HG03442 (cell line): ENCODE results near the gene ERCC6.

ENCODE experiments used
- ATAC-seq: cut with Tn5 transposase; IDR thresholded peaks from one replicate; pipeline ENCODE4 v1.9.1; 2021; ENCODE audit warnings: mild to moderate bottlenecking, moderate library complexity; ENCODE audit not compliant: unreplicated experiment

ERCC6 gene

GRCh38 chr10:49512121-49512809, 26.7 kb downstream of the ERCC6 start:
- no peak for ATAC-seq

- ATAC-seq: no peak
These were observed 29.1 kb downstream of the ERCC6 start for GRCh38 chr10:49509771-49510303.

GRCh38 chr10:49508654-49509053, 30.3 kb downstream of the ERCC6 start:
- no peak for ATAC-seq

- no peak for ATAC-seq
These were observed 30.7 kb downstream of the ERCC6 start for GRCh38 chr10:49508249-49508648.

- ATAC-seq: no peak
These were observed 33.3 kb downstream of the ERCC6 start for GRCh38 chr10:49505589-49505988.

- ATAC-seq: no peak
These were observed 33.8 kb downstream of the ERCC6 start for GRCh38 chr10:49505076-49505475.

GRCh38 chr10:49504528-49504927, 34.4 kb downstream of the ERCC6 start:
- ATAC-seq: no peak

- ATAC-seq: no peak
These were observed 36.6 kb downstream of the ERCC6 start for GRCh38 chr10:49502358-49502757.

GRCh38 chr10:49500412-49500811, 38.5 kb downstream of the ERCC6 start:
- ATAC-seq: no peak

- no peak for ATAC-seq
These were observed 39.5 kb downstream of the ERCC6 start for GRCh38 chr10:49499305-49499851.

- no peak for ATAC-seq
These were observed 40.5 kb downstream of the ERCC6 start for GRCh38 chr10:49498425-49498824.

GRCh38 chr10:49497358-49497757, 41.6 kb downstream of the ERCC6 start:
- ATAC-seq: no peak

- no peak for ATAC-seq
These were observed 50.7 kb downstream of the ERCC6 start for GRCh38 chr10:49488056-49488717.

GRCh38 chr10:49486738-49487137, 52.2 kb downstream of the ERCC6 start:
- ATAC-seq: no peak

- ATAC-seq: no peak
These were observed 52.9 kb downstream of the ERCC6 start for GRCh38 chr10:49486009-49486408.

GRCh38 chr10:49484486-49485235, 54.3 kb downstream of the ERCC6 start:
- no peak for ATAC-seq

- no peak for ATAC-seq
These were observed 60.1 kb downstream of the ERCC6 start for GRCh38 chr10:49478819-49479218.

GRCh38 chr10:49474901-49475300, 64.0 kb downstream of the ERCC6 start:
- ATAC-seq: no peak

- no peak for ATAC-seq
These were observed 67.4 kb downstream of the ERCC6 start for GRCh38 chr10:49471532-49471931.

GRCh38 chr10:49465736-49466135, 73.2 kb downstream of the ERCC6 start:
- no peak for ATAC-seq
